ENCODE measurements around the gene ENTPD6.
"Not testable (repeated sequence)": the region's sequence is repeated elsewhere in the genome, so short reads cannot be mapped to it uniquely, and the experiment has no call there.

The ENTPD6 gene

DNA sequence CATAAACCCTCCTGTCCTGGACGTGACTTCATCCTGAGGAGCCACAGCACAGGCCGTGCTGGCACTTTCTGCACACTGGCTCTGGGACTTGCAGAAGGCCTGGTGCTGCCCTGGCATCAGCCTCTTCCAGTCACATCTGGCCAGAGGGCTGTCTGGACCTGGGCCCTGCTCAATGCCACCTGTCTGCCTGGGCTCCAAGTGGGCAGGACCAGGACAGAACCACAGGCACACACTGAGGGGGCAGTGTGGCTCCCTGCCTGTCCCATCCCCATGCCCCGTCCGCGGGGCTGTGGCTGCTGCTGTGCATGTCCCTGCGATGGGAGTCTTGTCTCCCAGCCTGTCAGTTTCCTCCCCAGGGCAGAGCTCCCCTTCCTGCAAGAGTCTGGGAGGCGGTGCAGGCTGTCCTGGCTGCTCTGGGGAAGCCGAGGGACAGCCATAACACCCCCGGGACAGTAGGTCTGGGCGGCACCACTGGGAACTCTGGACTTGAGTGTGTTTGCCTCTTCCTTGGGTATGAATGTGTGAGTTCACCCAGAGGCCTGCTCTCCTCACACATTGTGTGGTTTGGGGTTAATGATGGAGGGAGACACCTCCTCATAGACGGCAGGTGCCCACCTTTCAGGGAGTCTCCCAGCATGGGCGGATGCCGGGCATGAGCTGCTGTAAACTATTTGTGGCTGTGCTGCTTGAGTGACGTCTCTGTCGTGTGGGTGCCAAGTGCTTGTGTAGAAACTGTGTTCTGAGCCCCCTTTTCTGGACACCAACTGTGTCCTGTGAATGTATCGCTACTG lies 30.3 kb downstream of the ENTPD6 start:
- DNase-seq, result no peak

DNA sequence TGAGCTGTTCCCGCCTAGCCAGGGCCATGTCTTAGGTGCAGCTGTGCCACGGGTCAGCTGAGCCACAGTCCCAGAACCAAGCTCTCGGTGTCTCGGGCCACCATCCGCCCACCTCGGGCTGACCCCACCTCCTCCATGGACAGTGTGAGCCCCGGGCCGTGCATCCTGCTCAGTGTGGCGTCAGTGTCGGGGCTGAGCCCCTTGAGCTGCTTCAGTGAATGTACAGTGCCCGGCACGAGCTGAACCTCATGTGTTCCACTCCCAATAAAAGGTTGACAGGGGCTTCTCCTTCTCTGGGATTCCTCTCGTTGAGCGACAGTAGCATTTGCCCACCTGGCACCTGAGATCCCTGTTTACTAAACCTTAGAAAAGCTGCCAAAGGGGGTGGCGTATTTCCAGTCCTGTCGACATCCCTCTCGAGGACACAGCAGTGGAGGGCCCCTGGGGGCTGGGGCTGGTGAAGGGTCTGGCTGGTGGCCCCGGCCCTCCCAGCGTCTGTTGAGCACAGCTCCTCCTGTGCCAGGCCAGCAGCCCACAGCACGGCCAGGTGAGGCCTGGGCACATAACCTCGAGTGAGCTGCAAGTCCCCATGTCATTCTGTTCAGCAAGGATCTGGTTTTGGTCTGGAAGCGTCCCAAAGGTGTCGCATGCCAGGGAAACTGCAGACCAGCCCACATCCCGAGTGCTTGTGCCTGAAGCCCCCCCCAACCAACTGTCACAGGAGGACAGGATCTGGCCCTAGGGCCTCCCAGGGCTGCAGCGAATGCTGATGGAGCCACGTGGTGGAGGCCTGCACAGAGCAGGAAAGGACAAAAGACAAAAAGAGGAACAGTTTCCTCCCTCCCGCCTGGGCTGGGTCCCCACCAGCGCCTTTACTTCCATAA lies 31.2 kb downstream of the ENTPD6 start:
- DNase-seq, result no peak

DNA sequence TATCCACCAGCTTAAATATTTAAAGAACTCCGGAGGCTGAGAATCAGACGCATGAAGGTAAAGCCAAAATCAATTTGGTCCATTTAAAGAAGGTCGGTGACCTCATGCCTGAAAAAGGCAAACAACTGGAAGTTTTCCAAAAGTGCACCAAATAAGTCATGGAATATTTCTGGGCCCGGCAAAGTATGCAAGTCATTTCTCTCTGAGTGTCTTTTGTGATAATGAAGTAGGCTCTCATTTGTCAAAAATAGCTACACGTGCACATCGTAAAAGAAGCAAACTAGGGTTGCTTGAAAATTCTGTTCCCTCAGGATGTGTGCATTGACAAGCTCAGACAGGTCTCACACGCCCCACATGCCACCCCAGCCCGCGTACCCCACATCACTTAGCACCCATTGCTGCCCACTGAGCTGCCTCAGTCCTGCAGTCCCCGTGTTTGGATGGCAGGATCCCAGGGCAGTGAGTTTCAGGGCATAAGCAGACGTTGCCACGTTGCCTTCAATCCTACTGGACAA lies 31.9 kb downstream of the ENTPD6 start:
- no peak for DNase-seq

DNA sequence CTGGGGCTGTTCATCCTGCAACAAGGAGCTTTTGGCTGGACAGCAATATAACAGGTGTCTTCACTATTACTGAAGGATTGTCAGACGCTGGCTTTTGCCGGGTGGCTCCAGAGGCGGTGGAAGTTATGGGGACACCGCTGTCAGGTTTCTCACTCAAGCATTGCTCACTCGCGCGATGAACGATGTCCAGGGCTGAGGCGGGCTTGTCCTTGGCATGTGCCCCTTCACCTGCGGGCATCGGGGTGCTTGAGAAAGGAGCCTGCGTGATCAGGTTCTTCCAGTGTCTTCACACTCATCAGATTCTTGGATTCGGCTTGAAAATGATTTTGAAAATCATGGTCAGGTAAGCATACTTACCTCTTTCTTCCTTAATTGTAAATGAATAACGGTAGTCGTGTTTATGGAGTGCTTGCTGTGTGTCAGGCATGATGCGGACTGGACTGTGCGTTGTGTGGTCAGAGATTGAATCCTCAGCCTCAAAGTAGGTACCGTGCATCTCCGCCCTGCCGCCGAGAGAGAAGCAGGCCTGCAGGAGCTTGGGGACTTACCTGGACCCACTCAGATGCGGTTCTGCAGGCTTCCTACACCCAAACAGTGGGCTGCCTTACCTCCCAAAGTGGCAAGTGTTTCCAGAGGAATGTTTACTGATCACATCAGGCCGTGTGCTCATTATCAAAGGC lies 34.1 kb downstream of the ENTPD6 start:
- no peak for DNase-seq

DNA sequence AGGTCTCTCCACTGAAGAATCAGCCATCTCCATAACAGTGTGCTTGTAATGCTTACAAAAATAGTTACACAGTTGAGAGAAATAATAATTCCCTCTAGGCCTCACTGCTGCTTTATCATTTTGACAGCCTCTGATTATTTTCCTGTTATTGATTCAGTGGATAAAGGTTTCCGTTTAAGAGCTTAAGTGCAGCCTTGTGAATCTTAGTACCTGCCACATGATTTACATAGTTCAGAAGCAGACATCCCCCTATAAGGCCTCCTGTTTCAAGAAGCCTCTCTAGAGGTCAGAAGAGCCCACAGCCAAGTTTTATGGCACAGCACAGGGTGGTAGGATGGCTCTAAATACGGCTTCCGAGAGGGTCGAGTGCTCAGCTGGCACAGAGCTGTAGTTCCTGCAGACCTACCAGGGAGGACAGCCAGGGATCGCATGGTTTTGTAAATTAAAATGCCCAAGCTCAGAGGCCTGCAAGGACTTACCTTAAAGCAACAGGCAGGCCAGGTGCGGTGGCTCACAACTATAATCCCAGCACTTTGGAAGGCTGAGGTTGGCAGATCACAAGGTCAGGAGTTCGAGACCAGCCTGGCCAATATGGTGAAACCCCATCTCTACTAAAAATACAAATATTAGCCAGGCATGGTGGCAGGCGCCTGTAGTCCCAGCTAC lies 34.8 kb downstream of the ENTPD6 start:
- no peak for DNase-seq

DNA sequence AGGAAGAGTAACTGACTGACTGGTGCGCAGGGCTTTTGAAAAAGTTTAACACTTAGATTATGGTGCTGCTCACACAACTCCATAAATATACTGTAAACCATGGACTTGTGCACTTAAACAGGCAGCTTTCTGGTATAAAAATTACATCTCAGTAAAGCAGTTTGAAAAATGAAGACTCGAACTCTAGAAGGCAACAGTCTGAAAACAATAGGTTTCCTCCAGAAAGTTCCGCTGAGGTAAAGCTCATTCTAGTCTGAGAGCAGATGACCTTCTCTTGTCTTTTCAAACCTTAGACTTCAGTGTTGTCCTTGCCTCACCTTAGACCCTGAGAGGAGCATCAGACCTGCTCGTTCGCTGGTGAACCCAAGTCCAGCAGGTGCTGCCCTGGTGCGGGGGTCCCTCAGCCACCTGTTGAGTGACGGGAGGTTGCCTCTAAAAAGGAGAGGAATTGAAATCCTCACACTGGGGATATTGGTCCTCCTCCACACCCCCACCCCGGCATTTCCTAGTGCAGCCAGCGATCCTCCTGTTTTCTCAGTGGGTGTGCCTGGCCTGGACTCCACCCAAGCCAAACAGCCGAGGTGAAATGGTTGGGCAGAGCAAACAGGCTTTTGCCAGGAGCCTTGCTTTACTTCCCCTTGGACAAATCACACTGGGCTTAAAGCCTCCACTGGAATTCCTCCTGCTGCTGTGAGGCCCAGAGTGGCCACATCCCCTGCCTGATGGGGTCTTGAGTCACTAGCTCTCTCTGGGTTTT lies 37.7 kb downstream of the ENTPD6 start:
- no peak for DNase-seq

DNA sequence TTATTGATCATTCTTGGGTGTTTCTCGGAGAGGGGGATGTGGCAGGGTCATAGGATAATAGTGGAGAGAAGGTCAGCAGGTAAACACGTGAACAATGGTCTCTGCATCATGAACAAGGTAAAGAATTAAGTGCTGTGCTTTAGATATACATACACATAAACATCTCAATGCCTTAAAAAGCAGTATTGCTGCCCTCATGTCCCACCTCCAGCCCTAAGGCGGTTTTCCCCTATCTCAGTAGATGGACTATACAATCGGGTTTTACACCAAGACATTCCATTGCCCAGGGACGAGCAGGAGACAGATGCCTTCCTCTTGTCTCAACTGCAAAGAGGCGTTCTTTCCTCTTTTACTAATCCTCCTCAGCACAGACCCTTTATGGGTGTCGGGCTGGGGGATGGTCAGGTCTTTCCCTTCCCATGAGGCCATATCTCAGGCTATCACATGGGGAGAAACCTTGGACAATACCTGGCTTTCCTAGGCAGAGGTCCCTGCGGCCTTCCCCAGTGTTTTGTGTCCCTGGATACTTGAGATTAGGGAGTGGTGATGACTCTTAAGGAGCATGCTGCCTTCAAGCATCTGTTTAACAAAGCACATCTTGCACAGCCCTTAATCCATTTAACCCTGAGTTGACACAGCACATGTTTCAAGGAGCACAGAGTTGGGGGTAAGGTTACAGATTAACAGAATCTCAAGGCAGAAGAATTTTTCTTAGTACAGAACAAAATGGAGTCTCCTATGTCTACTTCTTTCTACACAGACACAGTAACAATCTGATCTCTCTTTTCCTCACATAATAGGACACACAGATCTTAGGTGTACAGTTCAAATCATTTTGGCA lies 38.7 kb downstream of the ENTPD6 start:
- DNase-seq, result not testable (repeated sequence)

DNA sequence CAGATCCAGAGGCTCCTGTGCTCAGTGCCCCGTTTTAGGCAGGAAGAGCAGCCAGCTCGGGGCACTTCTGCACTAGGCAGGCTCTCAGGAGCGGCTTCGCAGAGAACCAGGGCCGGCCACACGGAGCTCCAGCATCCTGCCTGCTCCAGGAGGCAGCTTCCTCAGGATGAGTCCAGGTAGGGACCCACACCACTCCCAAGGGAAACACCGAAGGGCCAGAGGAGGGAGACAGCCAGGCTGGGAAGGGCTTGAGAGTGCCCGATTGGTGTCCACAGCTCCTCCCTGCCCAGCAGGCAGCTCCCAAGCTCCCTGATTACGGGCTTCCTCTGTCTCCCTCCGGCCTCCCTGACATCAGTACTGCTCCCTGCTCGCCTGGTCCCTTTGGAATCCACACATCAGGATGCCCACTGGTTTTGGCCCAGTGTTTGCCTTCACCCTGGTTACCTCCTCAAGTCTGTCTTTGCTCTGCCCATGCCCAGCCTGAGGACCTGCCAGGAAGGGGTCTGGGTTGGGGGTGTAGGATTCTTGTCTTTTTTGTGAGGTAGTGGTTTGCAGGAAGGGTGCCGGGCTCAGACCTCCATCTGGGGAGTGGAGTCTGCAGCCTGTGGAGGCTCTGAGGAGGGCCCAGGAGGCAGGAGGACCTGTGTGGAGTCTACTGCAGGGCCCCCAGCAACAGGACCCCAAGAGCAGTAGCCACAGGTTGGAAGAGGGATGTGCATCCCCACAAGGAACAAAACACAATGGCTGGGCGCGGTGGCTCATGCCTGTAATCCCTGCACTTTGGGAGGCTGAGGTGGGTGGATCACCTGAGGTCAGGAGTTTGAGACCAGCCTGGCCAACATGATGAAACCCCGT lies 41.2 kb downstream of the ENTPD6 start:
- no peak for DNase-seq

DNA sequence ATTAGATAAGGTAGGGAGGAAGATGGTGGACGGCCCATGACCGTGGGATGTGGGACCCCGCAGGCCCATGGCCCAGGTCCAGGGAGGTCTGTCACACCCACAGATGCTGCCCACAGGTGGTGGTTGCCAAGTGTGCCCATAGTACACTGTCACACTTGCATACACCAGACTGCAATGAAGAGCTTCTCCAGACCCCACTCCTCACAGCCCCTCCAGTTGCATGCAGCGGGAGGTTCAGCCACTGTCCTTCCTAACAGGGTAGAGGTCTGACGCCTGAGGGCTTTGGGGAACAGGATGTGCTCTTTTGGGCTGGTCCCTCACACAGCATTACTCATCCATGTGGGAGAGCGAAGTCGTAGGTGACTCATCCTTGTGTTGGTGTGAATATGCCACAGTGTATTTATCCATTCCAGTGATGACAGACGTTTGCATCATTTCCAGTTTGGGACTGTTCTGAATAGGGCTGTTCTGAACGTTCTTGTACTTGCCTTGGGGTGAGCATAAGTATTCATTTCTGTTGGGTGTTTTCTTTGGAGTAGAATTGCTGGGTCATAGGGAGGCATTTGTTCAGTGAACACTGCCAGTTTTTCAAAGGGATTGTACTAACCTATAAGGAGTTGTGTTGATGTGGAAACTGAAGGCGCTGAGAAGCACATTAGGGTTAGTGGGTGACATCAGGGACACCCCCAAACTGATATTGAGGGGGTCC lies 42.3 kb downstream of the ENTPD6 start:
- peak; percentile 82 for DNase-seq

DNA sequence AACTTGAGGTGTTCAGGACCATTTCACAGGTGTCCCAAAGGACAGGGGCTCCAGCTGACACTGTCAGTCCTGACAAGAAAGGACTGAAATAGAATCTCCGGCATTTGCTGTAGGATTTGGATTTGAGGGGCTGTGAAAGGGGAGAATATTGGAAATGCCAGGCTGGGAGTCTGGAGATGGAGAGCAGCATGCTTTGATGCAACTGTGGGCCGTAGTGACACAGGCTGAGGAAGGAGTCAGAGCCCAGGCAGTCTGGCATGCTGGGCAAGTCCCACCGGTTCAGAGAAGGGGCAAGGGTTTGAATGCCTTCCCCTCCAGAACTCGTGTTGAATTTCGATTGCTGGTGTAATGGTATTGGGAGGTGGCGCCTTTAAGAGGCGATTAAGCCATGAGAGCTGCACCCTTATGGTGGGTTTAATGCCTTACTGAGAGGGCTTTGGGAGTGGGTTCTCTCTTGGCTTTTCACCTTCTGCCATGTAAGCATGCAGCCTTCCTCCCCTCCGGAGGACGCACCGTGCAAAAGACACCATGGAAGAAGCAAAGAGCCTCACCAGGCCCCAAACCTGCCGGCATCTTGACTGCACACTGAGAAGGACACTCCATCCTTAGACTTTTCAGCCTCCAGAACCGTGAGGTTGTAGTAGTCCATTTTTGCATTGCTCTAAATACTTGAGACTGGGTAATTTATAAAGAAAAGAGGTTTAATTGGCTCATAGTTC lies 43.0 kb downstream of the ENTPD6 start:
- no peak for DNase-seq

DNA sequence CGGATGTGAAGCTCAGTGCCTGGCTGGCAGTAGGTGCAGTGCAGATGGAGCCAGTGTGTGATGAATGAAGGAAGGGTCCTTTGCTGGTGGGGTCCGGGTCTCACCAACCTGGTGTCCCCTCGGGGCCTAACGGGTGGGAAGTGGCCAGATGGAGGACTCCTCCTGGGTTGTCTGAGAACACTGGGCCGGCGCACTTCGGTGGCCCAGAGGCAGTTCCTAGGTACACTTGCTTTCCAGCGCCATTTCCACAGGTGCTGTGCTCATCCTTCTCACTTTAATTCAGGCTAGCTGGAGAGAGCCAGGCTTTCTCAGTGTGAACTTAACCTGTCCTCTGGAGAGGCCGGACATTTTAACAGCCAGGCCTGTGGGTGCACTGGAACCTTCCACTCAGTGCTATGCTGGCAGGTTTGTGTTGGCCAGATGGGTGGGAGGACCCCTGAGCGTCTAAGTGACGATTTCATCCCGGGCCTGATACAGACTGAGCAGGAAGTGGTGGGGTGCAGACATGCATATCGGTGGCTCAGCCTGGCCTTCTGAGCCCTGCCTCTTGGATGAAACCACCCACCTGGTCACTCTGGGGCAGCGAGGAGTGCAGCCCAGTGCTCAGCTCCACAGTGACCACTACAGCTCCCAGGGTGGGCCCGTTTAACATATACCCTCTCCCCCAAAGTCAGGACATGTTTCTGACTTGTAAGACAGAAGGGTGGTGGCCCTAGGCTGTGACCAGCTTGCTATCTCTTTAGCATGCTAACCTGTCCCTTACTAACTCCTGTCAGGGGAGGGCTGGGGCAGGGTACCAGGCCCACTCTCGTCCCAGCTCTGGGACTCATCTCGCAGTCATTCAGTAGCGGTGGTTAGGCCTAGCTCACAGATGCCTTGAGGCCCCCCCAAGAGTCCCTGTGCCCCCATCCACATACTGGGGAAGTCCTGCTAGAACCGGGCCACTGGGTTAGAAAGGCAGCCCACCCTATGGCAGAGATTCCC lies 44.2 kb downstream of the ENTPD6 start:
- no peak for DNase-seq

DNA sequence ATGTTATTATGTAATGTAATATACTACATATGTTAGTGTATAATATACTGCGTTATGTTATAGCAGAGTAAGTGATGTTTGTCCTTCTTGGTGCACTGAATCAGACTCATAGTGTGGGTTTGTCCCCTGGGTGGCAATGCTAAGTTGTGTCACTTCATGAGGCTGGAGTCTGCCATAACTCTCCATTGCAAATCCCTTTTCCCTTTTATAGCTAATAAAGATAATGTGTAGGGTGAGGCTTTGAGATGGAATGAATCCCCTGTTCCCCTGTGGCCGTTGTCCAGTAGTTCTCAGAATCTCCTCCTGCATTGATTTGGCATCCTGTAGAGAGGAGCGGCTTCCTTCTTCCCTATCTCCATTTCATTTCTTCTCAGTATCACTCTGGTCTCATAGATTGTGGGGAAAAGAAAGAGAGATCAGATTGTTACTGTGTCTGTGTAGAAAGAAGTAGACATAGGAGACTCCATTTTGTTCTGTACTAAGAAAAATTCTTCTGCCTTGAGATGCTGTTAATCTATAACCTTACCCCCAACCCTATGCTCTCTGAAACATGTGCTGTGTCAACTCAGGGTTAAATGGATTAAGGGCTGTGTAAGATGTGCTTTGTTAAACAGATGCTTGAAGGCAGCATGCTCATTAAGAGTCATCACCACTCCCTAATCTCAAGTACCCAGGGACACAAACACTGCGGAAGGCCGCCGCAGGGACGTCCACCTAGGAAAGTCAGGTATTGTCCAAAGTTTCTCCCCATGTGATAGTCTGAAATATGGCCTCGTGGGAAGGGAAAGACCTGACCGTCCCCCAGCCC lies 45.5 kb downstream of the ENTPD6 start:
- not testable (repeated sequence) for DNase-seq

DNA sequence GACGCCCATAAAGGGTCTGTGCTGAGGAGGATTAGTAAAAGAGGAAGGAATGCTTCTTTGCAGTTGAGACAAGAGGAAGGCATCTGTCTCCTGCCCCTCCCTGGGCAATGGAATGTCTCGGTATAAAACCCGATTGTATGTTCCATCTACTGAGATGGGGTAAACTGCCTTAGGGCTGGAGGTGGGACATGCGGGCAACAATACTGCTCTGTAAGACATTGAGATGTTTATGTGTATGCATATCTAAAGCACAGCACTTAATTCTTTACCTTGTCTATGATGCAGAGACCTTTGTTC lies 46.1 kb downstream of the ENTPD6 start:
- not testable (repeated sequence) for DNase-seq

DNA sequence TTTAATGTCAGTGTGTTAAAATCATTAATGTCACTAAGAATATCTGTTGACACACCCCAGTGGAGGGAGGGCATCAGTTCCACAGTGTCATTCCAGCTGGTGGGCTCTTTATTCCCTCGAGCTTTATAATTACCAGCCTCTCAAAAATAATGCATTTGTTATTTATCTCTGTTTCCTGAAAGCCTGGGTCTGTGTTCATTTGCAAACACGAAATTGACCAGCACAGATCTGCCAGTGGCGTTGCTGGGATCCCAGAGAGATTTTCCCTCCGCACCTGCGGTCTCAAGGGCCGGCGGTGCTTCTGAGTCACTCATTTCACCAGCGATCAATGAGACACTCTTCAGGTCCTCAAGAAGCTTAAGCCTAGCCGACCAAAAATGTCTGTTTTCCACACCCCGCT lies 46.7 kb downstream of the ENTPD6 start:
- DNase-seq, result no peak

DNA sequence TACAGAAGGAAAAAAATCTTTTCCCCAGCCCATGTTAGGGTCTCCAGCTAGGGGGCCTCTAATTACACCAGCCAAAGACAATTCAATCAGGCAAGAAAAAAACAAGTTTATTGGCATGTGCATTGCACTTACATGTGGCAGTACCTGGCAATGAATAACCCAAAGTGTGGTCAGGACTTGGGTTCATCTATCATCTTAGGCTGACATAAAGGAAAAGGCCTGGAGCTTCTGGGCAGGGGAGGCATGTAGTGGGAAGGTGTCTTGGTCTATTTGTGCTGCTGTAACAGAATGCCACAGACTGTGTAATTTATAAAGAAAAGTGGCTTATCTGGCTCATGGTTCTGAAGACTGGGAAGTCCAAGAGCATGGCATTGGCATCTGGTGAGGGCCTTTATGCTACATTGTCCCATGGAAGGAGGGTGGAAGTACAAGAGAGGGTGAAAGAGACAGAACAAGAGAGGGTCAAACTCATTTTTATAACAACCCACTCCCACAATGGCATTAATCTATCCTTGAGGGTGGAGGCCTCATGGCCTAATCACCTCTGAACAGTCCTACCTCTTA lies 48.0 kb downstream of the ENTPD6 start:
- no peak for DNase-seq

DNA sequence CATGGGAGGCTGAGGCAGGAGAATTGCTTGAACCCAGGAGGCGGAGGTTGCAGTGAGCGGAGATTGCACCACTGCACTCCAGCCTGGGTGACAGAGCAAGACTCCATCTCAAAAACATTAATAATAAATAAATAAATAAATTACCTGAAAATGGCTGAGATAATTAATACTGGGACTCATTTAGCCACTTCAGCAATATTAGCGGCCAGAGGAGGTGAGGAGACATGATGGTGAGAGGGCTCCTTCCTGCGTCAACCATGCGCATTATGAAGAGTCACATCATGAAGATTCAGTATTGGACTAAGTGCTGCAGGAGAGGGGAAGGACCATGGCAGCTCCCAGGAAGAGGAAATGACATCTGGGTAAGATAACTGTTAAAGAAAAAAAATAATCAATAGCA lies 49.5 kb downstream of the ENTPD6 start:
- DNase-seq, result no peak
